ENCODE data around the gene IFIT2. TPM values are rescaled to one million over a fixed set of nuclear protein-coding genes. Genes with fewer than 3 reads are reported as not detected.
A peak's percentile ranks its signal among the peaks of the same experiment; 100 is the strongest.
"Not testable (repeated sequence)": the region's sequence is repeated elsewhere in the genome, so short reads cannot be mapped to it uniquely, and the experiment has no call there.

The IFIT2 gene
- total RNA-seq, 1 donor from 2014 or later = 0.85 TPM

- TF ChIP-seq CTCF (IDR thresholded peaks at IDR 0.05) = no peak
- H3K4me1 ChIP-seq = peaks cover 0 to 19% of the 10 kb centered on the region in 2 donors
- peak in 1 of 2 donors; percentile 85 for DNase-seq (ENCODE audit: low spot score in 2 of 2)
- intact Hi-C loops (cut with DNase I) = loop anchor here (2.0 to 5.0 kb wide), 4 partner anchors 23 to 64 kb away; partner anchors contain the start of genes IFIT1 and IFIT2
- no peaks in the 10 kb centered on the region for H3K27me3 ChIP-seq
- H3K4me3 ChIP-seq = peak within 1 kb of the TSS; percentile 51 to 60
- H3K36me3 ChIP-seq = no peaks in the 10 kb centered on the region
- H3K9me3 ChIP-seq = no peaks in the 10 kb centered on the region
- H3K27ac ChIP-seq = peak within 1 kb of the TSS; percentile 74
Measured at GRCh38 chr10:89327803-89328441, 26.1 kb downstream of the IFIT2 start, which contains the start of gene IFIT3. Gene IFIT3, plus strand, starts transcription at chr10:89327997. Its CDS starts 77 bp downstream, at chr10:89328074.

- peak overlapping the region in 1 of 2 donors; percentile 60 for H3K4me3 ChIP-seq
- H3K9me3 ChIP-seq = no peaks in the 10 kb centered on the region
- no peak for TF ChIP-seq CTCF (IDR thresholded peaks at IDR 0.05)
- H3K27me3 ChIP-seq = no peaks in the 10 kb centered on the region
- intact Hi-C loops (cut with DNase I) = loop anchor here (2.0 to 5.0 kb wide), 4 partner anchors 22 to 63 kb away; partner anchors contain the start of genes IFIT1 and IFIT2
- DNase-seq (ENCODE audit: low spot score in 2 of 2) = no peak
- H3K4me1 ChIP-seq = peaks cover 6 to 30% of the 10 kb centered on the region in 2 donors
- H3K27ac ChIP-seq = peak overlapping the region; percentile 3 to 74
- H3K36me3 ChIP-seq = no peaks in the 10 kb centered on the region
Measured at GRCh38 chr10:89329151-89329550, 27.3 kb downstream of the IFIT2 start.

GRCh38 chr10:89330014-89330413, 28.2 kb downstream of the IFIT2 start:
- H3K27me3 ChIP-seq; DNase-seq (ENCODE audit: low spot score in 2 of 2); H3K9me3 ChIP-seq; H3K27ac ChIP-seq; H3K36me3 ChIP-seq; intact Hi-C loops (cut with DNase I); H3K4me3 ChIP-seq: not testable (repeated sequence)
- peaks cover 6 to 30% of the 10 kb centered on the region in 2 donors for H3K4me1 ChIP-seq

GRCh38 chr10:89330537-89331212, 28.8 kb downstream of the IFIT2 start:
- Histone ChIP-seq H3K9me3 (no peaks in the 10 kb centered on the region), H3K4me3 (no peak overlapping the region), H3K27ac (no peak overlapping the region), H3K36me3 (no peaks in the 10 kb centered on the region), H3K4me1 (peaks cover 6 to 30% of the 10 kb centered on the region in 2 donors), H3K27me3 (no peaks in the 10 kb centered on the region)
- intact Hi-C loops (cut with DNase I) = no loop called here
- TF ChIP-seq CTCF (IDR thresholded peaks at IDR 0.05) = no peak
- no peak for DNase-seq (ENCODE audit: low spot score in 2 of 2)

GRCh38 chr10:89331487-89332122, 29.8 kb downstream of the IFIT2 start:
- intact Hi-C loops (cut with DNase I); H3K36me3 ChIP-seq; H3K9me3 ChIP-seq; H3K27me3 ChIP-seq; DNase-seq (ENCODE audit: low spot score in 2 of 2): not testable (repeated sequence)
- peaks cover 6 to 30% of the 10 kb centered on the region in 2 donors for H3K4me1 ChIP-seq
- peak overlapping the region; percentile 42 to 60 for H3K4me3 ChIP-seq
- H3K27ac ChIP-seq = peak overlapping the region; percentile 66 to 72

- peak overlapping the region; percentile 42 to 60 for H3K4me3 ChIP-seq
- peaks cover 6 to 29% of the 10 kb centered on the region in 2 donors for H3K4me1 ChIP-seq
- H3K27me3 ChIP-seq = no peaks in the 10 kb centered on the region
- intact Hi-C loops (cut with DNase I) = no loop called here
- no peaks in the 10 kb centered on the region for H3K9me3 ChIP-seq
- TF ChIP-seq CTCF (IDR thresholded peaks at IDR 0.05) = no peak
- peak overlapping the region; percentile 66 to 72 for H3K27ac ChIP-seq
- no peaks in the 10 kb centered on the region for H3K36me3 ChIP-seq
- DNase-seq (ENCODE audit: low spot score in 2 of 2) = no peak
Measured at GRCh38 chr10:89332123-89332633, 30.3 kb downstream of the IFIT2 start.
